Muscle of arm (tissue), 12 donors: ENCODE measurements around the gene UBR3. TPM values are rescaled to one million over a fixed set of nuclear protein-coding genes. Genes with fewer than 3 reads are reported as not detected.
"Not testable (repeated sequence)": the region's sequence is repeated elsewhere in the genome, so short reads cannot be mapped to it uniquely, and the experiment has no call there.

Experiments used
- DNase-seq: peaks from one replicate; pipeline ENCODE4 v3.0.0-alpha.2; 2013
- polyA plus RNA-seq, 12 donors: library from polyadenylated mRNA; unstranded; fragments of 120-200 nt; gene quantifications; one replicate each; pipeline ENCODE4 v1.2.1, GENCODE V29; 2013; ENCODE audit not compliant: insufficient read length in 12 of 12

Gene UBR3
- polyA plus RNA-seq, 12 donors = 23.4 to 65.9 (median 53.2) TPM; not detected in 1

GRCh38 chr2:169933124-169933711 is 106.0 kb downstream of the UBR3 start:
- DNase-seq = peak; percentile 7

GRCh38 chr2:169936652-169937051 is 109.4 kb downstream of the UBR3 start:
- not testable (repeated sequence) for DNase-seq

- no peak for DNase-seq
These were observed 118.3 kb downstream of the UBR3 start for GRCh38 chr2:169945515-169945914.

- DNase-seq = no peak
These were observed 118.8 kb downstream of the UBR3 start for GRCh38 chr2:169946092-169946491.

- no peak for DNase-seq
These were observed 119.3 kb downstream of the UBR3 start for GRCh38 chr2:169946546-169946945.

- DNase-seq = no peak
These were observed 128.7 kb downstream of the UBR3 start for GRCh38 chr2:169955940-169956339.

GRCh38 chr2:169957219-169957618 is 130.0 kb downstream of the UBR3 start:
- not testable (repeated sequence) for DNase-seq

GRCh38 chr2:169961911-169962310 is 134.7 kb downstream of the UBR3 start:
- no peak for DNase-seq

GRCh38 chr2:169963786-169964185 is 136.5 kb downstream of the UBR3 start:
- DNase-seq = no peak

- no peak for DNase-seq
These were observed 137.5 kb downstream of the UBR3 start for GRCh38 chr2:169964740-169965139.

GRCh38 chr2:169965495-169965894 is 138.2 kb downstream of the UBR3 start:
- DNase-seq = no peak

GRCh38 chr2:169966454-169966853 is 139.2 kb downstream of the UBR3 start:
- DNase-seq = no peak

- no peak for DNase-seq
These were observed 141.5 kb downstream of the UBR3 start for GRCh38 chr2:169968743-169969142.

GRCh38 chr2:169975221-169975620 is 148.0 kb downstream of the UBR3 start:
- peak; percentile 17 for DNase-seq

- DNase-seq = no peak
These were observed 149.1 kb downstream of the UBR3 start for GRCh38 chr2:169976335-169976851.

- no peak for DNase-seq
These were observed 150.3 kb downstream of the UBR3 start for GRCh38 chr2:169977530-169977929.

GRCh38 chr2:169978402-169979017 is 151.3 kb downstream of the UBR3 start:
- no peak for DNase-seq

- no peak for DNase-seq
These were observed 151.8 kb downstream of the UBR3 start for GRCh38 chr2:169979025-169979424.

GRCh38 chr2:169980001-169980400 is 152.7 kb downstream of the UBR3 start:
- no peak for DNase-seq

- no peak for DNase-seq
These were observed 153.4 kb downstream of the UBR3 start for GRCh38 chr2:169980643-169981042.

- DNase-seq = no peak
These were observed 155.7 kb downstream of the UBR3 start for GRCh38 chr2:169982929-169983328.

GRCh38 chr2:169983506-169983905 is 156.3 kb downstream of the UBR3 start:
- no peak for DNase-seq

- DNase-seq = no peak
These were observed 156.9 kb downstream of the UBR3 start for GRCh38 chr2:169984145-169984544.

- DNase-seq = no peak
These were observed 167.5 kb downstream of the UBR3 start for GRCh38 chr2:169994752-169995151.
